Fibroblast of upper back skin (primary cell): ENCODE data around the gene MGAT2.

ENCODE experiments used
- DNase-seq: peaks from one replicate; pipeline ENCODE4 v3.0.0-alpha.2; 2013

MGAT2 gene

GRCh38 chr14:49659526-49660455 is 39.2 kb downstream of the MGAT2 start:
- no peak for DNase-seq

- no peak for DNase-seq
Measured at GRCh38 chr14:49670475-49670874, 49.9 kb downstream of the MGAT2 start.
